Fibroblast of the aortic adventitia (primary cell): ENCODE data around the gene TIMM50. TPM values are rescaled to one million over a fixed set of nuclear protein-coding genes. Genes with fewer than 3 reads are reported as not detected.

Experiments
- DNase-seq: peaks from one replicate; pipeline ENCODE4 v3.0.0-alpha.2; 2010; ENCODE audit warnings: low read depth
- H3K4me3 ChIP-seq: 2 replicates; pipeline ENCODE4 v1.5.1; 2011; ENCODE audit warnings: low read depth, mild to moderate bottlenecking, control low read depth, low read length, moderate library complexity
- CTCF ChIP-seq: IDR thresholded peaks from 2 replicates; pipeline ENCODE4 v1.5.1; 2011; ENCODE audit warnings: mild to moderate bottlenecking, low read length, control low read depth, inconsistent platforms; ENCODE audit not compliant: insufficient read depth
- total RNA-seq: library from RNA; depleted of rRNA; stranded (reverse); fragments of >200 nt; gene quantifications from 2 replicates; pipeline ENCODE4 v1.2.3, GENCODE V29; 2012; ENCODE audit warnings: low replicate concordance

Gene TIMM50
- total RNA-seq, 1 donor: 49.5 TPM

- no peak for DNase-seq
- peak overlapping the region; percentile 69 for H3K4me3 ChIP-seq
- no peak for TF ChIP-seq CTCF
These were observed 44.3 kb upstream of the TIMM50 start for GRCh38 chr19:39436350-39436716.

GRCh38 chr19:39438270-39438934 lies 42.2 kb upstream of the TIMM50 start:
- no peak overlapping the region for H3K4me3 ChIP-seq
- TF ChIP-seq CTCF: no peak
- DNase-seq: peak; percentile 40

- peak; percentile 44 for DNase-seq
- TF ChIP-seq CTCF: no peak
These were observed 35.9 kb upstream of the TIMM50 start for GRCh38 chr19:39444598-39445195.

GRCh38 chr19:39445196-39446111 lies 35.2 kb upstream of the TIMM50 start, which contains the start of gene SUPT5H:
TSS of gene SUPT5H (plus strand) at chr19:39445582. CDS start at chr19:39445891, 309 bp downstream.
- H3K4me3 ChIP-seq: peak within 1 kb of the TSS; percentile 100
- TF ChIP-seq CTCF: no peak
- DNase-seq: peak; percentile 98

More at GRCh38 chr19:39444598-39445195, 35.9 kb upstream of the TIMM50 start:
- peak overlapping the region; percentile 100 for H3K4me3 ChIP-seq

GRCh38 chr19:39446365-39447084 lies 34.1 kb upstream of the TIMM50 start:
- peak overlapping the region; percentile 100 for H3K4me3 ChIP-seq
- no peak for DNase-seq
- TF ChIP-seq CTCF: no peak

GRCh38 chr19:39448271-39448670 lies 32.4 kb upstream of the TIMM50 start:
- no peak for TF ChIP-seq CTCF
- no peak overlapping the region for H3K4me3 ChIP-seq
- no peak for DNase-seq
